Stimulated activated CD4-positive, alpha-beta T cell treated with anti-CD3 and anti-CD28 coated beads, Interleukin-4, amount 100 ng/mL, for 4 hours (primary cell): Measurements from ENCODE around the gene SDCBP2.

ENCODE experiments used
- DNase-seq, 2 experiments: peaks; one replicate each; pipeline ENCODE4 v3.0.0-alpha.2; 2020

SDCBP2 gene

GRCh38 chr20:1269235-1269634, 59.7 kb downstream of the SDCBP2 start:
- DNase-seq: no peak

GRCh38 chr20:1267809-1268374, 61.0 kb downstream of the SDCBP2 start:
- no peak for DNase-seq

- DNase-seq: no peak
Observed at GRCh38 chr20:1267161-1267560, 61.8 kb downstream of the SDCBP2 start.

- peak; percentile 64 to 71 for DNase-seq
Observed at GRCh38 chr20:1266167-1266973, 62.6 kb downstream of the SDCBP2 start, which contains the start of gene SNPH. Gene SNPH, plus strand, starts transcription at chr20:1266294. Its CDS starts 29,946 bp downstream, at chr20:1296240.

GRCh38 chr20:1265916-1266166, 63.1 kb downstream of the SDCBP2 start:
- no peak for DNase-seq

GRCh38 chr20:1265226-1265915, 63.6 kb downstream of the SDCBP2 start:
- no peak for DNase-seq

GRCh38 chr20:1264727-1265126, 64.2 kb downstream of the SDCBP2 start:
- DNase-seq: no peak

GRCh38 chr20:1263853-1264252, 65.1 kb downstream of the SDCBP2 start:
- no peak for DNase-seq
